Measurements from ENCODE around the gene FRMD1. TPM values are rescaled to one million over a fixed set of nuclear protein-coding genes. Genes with fewer than 3 reads are reported as not detected.

Gene FRMD1
- total RNA-seq, 1 donor from 2014 or later: not detected

Other genes with a start within 250 kb of the FRMD1 start
- gene KIF25, start 81.5 kb downstream of the FRMD1 start, total RNA-seq: not detected
- gene DACT2, start 240.6 kb upstream of the FRMD1 start, total RNA-seq: 0.44 TPM

Measured in esophagus mucosa (tissue), 1 donor.